Caco-2 (cell line): ENCODE results near the gene CDCA8. TPM values are rescaled to one million over a fixed set of nuclear protein-coding genes. Genes with fewer than 3 reads are reported as not detected.
A peak's percentile ranks its signal among the peaks of the same experiment; 100 is the strongest.
"Not testable (repeated sequence)": the region's sequence is repeated elsewhere in the genome, so short reads cannot be mapped to it uniquely, and the experiment has no call there.

Source experiments
- BruUV-seq: library from RNA; stranded (reverse); fragments of 400-500 nt; replicated peaks from 2 replicates; lab custom pipeline; 2021; lab: Mats Ljungman, UMichigan
- CTCF ChIA-PET: fragments of 300-600 bp; sonication (Branson Sonifier 250); formaldehyde crosslinking; loops from one replicate; lab custom pipeline; 2022; ENCODE audit warnings: antibody characterized with exemption; lab: Charles Lee
- POLR2A ChIA-PET: fragments of 300-600 bp; sonication (Branson Sonifier 250); formaldehyde crosslinking; loops from one replicate; lab custom pipeline; 2022; ENCODE audit warnings: antibody characterized with exemption; lab: Charles Lee
- DNase-seq, 2 experiments: peaks; one replicate each; pipeline versions ENCODE4 v3.0.0 to v3.0.0-alpha.2; 2020 to 2022
- H3K27me3 ChIP-seq: replicated peaks from 2 replicates; pipeline ENCODE4 v1.6.0; 2011; ENCODE audit warnings: low read length; ENCODE audit not compliant: control insufficient read depth, insufficient read depth
- H3K36me3 ChIP-seq: 2 replicates; pipeline ENCODE4 v1.5.1; 2011; ENCODE audit warnings: low read length; ENCODE audit not compliant: control insufficient read depth, insufficient read depth
- H3K4me1 ChIP-seq: fragments of 250-450 bp; sonication (Bioruptor Pico); 2 replicates; pipeline ENCODE4 v1.5.1; 2020; ENCODE audit warnings: mild to moderate bottlenecking
- H3K4me3 ChIP-seq: 2 replicates; pipeline ENCODE4 v1.5.1; 2011; ENCODE audit warnings: low read depth, mild to moderate bottlenecking, control low read depth, low read length
- H3K9me3 ChIP-seq: fragments of 250-450 bp; sonication (Bioruptor Pico); 2 replicates; pipeline ENCODE4 v1.5.1; 2020; ENCODE audit warnings: mild to moderate bottlenecking, moderate library complexity
- H3K27ac Mint-ChIP-seq: one replicate; pipeline ENCODE4 v1.8.0; 2022; ENCODE audit warnings: mixed read lengths; ENCODE audit not compliant: unreplicated experiment
- H3K27me3 Mint-ChIP-seq: one replicate; pipeline ENCODE4 v1.8.0; 2022; ENCODE audit warnings: mixed read lengths; ENCODE audit not compliant: insufficient read depth, unreplicated experiment
- H3K36me3 Mint-ChIP-seq: one replicate; pipeline ENCODE4 v1.8.0; 2022; ENCODE audit warnings: mild to moderate bottlenecking, mixed read lengths; ENCODE audit not compliant: insufficient read depth, unreplicated experiment
- H3K4me1 Mint-ChIP-seq: one replicate; pipeline ENCODE4 v1.8.0; 2022; ENCODE audit warnings: low read depth, mixed read lengths; ENCODE audit not compliant: unreplicated experiment
- H3K4me3 Mint-ChIP-seq: one replicate; pipeline ENCODE4 v1.8.0; 2022; ENCODE audit warnings: mild to moderate bottlenecking, moderate library complexity, mixed read lengths; ENCODE audit not compliant: unreplicated experiment
- H3K9me3 Mint-ChIP-seq: one replicate; pipeline ENCODE4 v1.8.0; 2022; ENCODE audit warnings: mixed read lengths; ENCODE audit not compliant: unreplicated experiment
- intact Hi-C: fragments of 100-400 bp; cut with micrococcal nuclease; formaldehyde crosslinking; loops from one replicate; pipeline ENCODE4 v1.10.0; 2022; ENCODE audit not compliant: unreplicated experiment
- total RNA-seq: library from RNA; stranded (reverse); gene quantifications from 2 replicates; pipeline ENCODE4 v1.2.3, GENCODE V29; 2022
- TF ChIP-seq, protein P1 (sequence below), 2 experiments: fragments of 200-600 bp in 1 of 2; IDR thresholded peaks; 1 replicate in 1 of 2; 2 replicates in 1 of 2; pipeline versions ENCODE4 v1.5.1 to v1.8.0; 2011 to 2022; ENCODE audit warnings: antibody characterized with exemption in 1 of 2, control low read depth in 1 of 2, inconsistent platforms in 1 of 2, low read depth in 1 of 2, low read length in 1 of 2, mild to moderate bottlenecking in 1 of 2, moderate library complexity in 1 of 2; ENCODE audit not compliant: insufficient read depth in 1 of 2, severe bottlenecking in 1 of 2, unreplicated experiment in 1 of 2

Gene CDCA8
- total RNA-seq, 1 experiment from 2014 or later, result 37.0 TPM

DNA sequence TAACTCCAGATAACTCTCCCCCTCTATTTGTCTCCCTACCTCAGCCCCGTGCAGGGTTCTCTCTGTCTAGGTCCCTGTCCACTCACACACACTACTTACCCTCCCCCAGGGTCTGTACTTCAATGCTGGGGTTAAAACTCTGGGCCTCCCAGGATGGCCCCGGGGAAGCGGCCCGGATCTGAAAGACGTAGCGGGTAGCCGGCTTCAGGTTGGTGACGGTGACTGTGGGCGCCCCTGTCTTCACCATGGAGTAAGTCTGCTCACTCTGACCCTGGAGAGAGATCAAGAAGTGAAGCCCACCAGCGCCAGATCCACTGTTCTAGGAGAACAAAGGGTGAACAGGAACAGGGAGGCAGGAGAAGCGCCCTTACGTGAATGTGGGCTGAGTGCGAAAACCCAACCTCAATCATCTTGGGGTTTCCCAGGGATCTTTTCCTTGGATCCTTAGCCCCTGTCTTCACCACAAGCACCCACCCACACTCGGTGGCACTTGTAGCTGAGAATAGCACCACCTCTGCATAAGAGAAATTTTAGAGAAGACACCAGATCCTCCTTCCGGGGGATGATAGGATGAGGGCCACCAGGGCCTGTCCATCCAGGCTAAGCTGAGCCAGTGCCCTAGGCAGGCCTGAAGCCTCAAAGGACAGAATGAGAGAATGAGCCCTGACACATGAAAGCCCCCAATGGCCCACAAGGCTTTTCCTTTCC, 39.1 kb downstream of the CDCA8 start:
- H3K9me3 Mint-ChIP-seq, result no peaks in the 10 kb centered on the region
- POLR2A ChIA-PET, result no interaction called here
- intact Hi-C loops, result no loop called here

DNA sequence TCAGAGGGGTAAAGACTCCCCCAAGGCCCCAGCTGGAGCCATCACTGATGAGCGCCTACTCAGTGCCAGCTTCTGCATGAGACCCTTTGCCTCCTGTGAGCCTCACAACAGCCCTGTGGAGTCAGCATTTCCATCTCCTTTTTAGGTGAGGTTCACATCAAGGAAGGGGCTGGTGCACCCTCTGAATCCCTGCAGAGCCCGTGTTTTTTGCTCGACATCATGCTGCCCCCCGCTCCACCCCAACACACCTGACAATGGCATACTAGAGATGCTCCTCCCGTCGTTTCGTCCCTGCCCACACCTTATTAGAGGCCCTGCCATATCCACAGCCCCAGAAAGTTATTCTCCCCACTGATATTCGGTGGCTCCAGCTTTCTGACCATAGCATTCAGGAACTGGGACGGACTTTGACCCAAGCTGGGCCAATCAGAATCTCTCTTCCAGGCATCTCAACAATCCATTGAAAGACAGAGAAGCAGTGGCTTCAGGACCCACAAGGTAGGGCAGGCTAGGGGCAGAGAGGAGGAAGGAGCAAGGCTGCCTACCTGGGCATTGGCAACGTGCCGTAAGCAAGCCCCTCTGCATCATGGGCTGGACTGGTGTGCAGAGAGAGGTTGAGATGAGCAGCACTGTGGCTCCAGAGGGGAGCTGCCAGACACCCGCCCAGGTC, 39.9 kb downstream of the CDCA8 start:
- intact Hi-C loops, result no loop called here
- POLR2A ChIA-PET, result no interaction called here
- Mint-ChIP-seq H3K9me3 (no peaks in the 10 kb centered on the region), H3K4me1 (peaks cover 15% of the 10 kb centered on the region), H3K27ac (peak overlapping the region; percentile 88), H3K36me3 (no peaks in the 10 kb centered on the region), H3K27me3 (no peaks in the 10 kb centered on the region), H3K4me3 (peak overlapping the region; percentile 56)
- peak; percentile 73 to 78 for DNase-seq
- no TSS peak for BruUV-seq
- TF ChIP-seq, protein P1, sequence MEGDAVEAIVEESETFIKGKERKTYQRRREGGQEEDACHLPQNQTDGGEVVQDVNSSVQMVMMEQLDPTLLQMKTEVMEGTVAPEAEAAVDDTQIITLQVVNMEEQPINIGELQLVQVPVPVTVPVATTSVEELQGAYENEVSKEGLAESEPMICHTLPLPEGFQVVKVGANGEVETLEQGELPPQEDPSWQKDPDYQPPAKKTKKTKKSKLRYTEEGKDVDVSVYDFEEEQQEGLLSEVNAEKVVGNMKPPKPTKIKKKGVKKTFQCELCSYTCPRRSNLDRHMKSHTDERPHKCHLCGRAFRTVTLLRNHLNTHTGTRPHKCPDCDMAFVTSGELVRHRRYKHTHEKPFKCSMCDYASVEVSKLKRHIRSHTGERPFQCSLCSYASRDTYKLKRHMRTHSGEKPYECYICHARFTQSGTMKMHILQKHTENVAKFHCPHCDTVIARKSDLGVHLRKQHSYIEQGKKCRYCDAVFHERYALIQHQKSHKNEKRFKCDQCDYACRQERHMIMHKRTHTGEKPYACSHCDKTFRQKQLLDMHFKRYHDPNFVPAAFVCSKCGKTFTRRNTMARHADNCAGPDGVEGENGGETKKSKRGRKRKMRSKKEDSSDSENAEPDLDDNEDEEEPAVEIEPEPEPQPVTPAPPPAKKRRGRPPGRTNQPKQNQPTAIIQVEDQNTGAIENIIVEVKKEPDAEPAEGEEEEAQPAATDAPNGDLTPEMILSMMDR (IDR thresholded peaks at IDR 0.05; ENCODE audit: insufficient read depth in 1 of 2, low read depth in 1 of 2, low read length in 1 of 2, severe bottlenecking in 1 of 2, unreplicated experiment in 1 of 2), result no peak
- Histone ChIP-seq H3K27me3 (no peaks in the 10 kb centered on the region), H3K9me3 (no peaks in the 10 kb centered on the region), H3K36me3 (no peaks in the 10 kb centered on the region), H3K4me3 (no peak overlapping the region), H3K4me1 (peaks cover 12% of the 10 kb centered on the region)
- CTCF ChIA-PET, result interaction anchor here (0.7 kb wide), 1 partner anchor 76 kb away, joined by 3 read pairs; the partner anchor contains the start of gene YRDC

More for the DNA sequence above, 39.1 kb downstream of the CDCA8 start:
- Mint-ChIP-seq H3K4me1 (peaks cover 15% of the 10 kb centered on the region), H3K36me3 (no peaks in the 10 kb centered on the region), H3K4me3 (no peak overlapping the region), H3K27ac (no peak overlapping the region), H3K27me3 (no peaks in the 10 kb centered on the region)
- Histone ChIP-seq H3K4me3 (no peak overlapping the region), H3K4me1 (peaks cover 12% of the 10 kb centered on the region), H3K27me3 (no peaks in the 10 kb centered on the region), H3K36me3 (no peaks in the 10 kb centered on the region), H3K9me3 (no peaks in the 10 kb centered on the region)
- TF ChIP-seq, protein P1 (IDR thresholded peaks at IDR 0.05; ENCODE audit: insufficient read depth in 1 of 2, low read depth in 1 of 2, low read length in 1 of 2, severe bottlenecking in 1 of 2, unreplicated experiment in 1 of 2), result no peak
- DNase-seq, result no peak
- CTCF ChIA-PET, result no interaction called here
- BruUV-seq, result no TSS peak

DNA sequence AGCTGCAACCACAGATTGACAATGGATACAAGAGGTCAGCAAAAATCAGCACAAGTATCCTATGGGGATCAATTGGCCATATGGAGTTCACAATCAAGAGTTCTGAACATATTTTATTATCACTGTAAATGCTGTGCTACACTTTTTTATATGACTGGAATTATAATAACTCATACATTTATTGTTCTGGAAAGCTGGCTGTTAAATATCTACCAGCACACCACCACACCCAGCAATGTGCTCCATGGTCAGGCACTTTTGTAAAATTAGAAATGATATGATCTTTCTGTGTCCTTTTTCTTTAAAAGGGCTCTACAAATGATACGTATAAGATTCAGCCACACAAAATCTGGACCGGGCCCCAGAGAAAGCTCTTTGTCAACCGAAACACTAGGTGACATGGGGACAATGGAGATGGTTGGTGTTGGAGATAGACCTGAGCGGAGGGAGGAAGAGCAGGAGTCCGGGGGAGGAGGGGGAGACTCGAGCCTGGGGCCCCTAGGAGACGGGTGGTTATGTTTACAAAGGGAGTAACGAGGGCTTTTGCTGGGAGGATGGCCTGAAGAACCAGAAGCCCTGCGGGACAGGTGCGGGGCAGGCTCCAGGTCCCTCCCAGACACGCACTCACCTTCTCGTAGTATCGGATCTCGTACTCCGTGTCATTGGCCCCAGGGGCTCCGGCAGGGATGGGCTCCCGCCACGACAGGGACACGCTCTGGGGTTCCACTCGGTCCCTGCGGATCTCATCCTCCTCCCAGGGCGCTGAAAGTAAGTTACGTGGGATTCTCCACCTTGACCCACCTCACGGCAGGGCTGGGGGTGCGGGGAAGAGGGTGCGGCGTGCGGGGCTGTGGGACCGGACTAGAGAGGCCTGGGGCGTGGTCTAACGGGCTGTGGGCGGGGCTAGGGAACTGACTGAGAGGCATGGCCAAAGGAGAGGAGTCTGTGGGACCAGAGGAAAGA, 42.6 kb downstream of the CDCA8 start:
- DNase-seq, result no peak
- intact Hi-C loops, result no loop called here
- BruUV-seq, result no TSS peak
- TF ChIP-seq, protein P1 (IDR thresholded peaks at IDR 0.05; ENCODE audit: insufficient read depth in 1 of 2, low read depth in 1 of 2, low read length in 1 of 2, severe bottlenecking in 1 of 2, unreplicated experiment in 1 of 2), result no peak
- no peaks in the 10 kb centered on the region for H3K27me3 Mint-ChIP-seq
- H3K4me1 Mint-ChIP-seq, result peaks cover 15% of the 10 kb centered on the region
- Histone ChIP-seq H3K9me3 (no peaks in the 10 kb centered on the region), H3K4me3 (no peak overlapping the region), H3K4me1 (peaks cover 12% of the 10 kb centered on the region), H3K27me3 (no peaks in the 10 kb centered on the region), H3K36me3 (no peaks in the 10 kb centered on the region)
- H3K36me3 Mint-ChIP-seq, result no peaks in the 10 kb centered on the region
- no peaks in the 10 kb centered on the region for H3K9me3 Mint-ChIP-seq
- H3K4me3 Mint-ChIP-seq, result no peak overlapping the region
- POLR2A ChIA-PET, result no interaction called here
- H3K27ac Mint-ChIP-seq, result no peak overlapping the region
- CTCF ChIA-PET, result no interaction called here

DNA sequence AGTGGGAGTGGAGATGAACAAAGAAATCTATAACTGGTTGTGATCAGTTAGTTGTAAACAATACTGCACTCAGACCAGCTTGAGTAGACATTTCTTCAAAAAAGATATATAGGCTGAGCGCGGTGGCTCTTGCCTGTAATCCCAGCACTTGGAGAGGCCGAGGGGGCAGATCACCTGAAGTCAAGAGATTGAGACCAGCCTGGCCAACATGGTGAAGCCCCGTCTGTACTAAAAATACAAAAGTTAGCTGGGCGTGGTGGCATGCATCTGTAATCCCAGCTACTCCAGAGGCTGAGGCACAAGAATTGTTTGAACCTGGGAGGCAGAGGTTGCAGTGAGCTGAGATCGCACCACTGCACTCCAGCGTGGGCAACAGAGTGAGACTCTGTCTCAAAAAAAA, 45.7 kb downstream of the CDCA8 start:
- CTCF ChIA-PET, H3K27me3 Mint-ChIP-seq, H3K36me3 Mint-ChIP-seq, BruUV-seq, H3K4me3 Mint-ChIP-seq, H3K27me3 ChIP-seq, H3K4me3 ChIP-seq, H3K27ac Mint-ChIP-seq, H3K4me1 Mint-ChIP-seq, H3K9me3 ChIP-seq, H3K9me3 Mint-ChIP-seq, intact Hi-C loops, POLR2A ChIA-PET, H3K4me1 ChIP-seq, DNase-seq, H3K36me3 ChIP-seq: not testable (repeated sequence)
